ENCODE results near the gene PRKCH. TPM values are rescaled to one million over a fixed set of nuclear protein-coding genes. Genes with fewer than 3 reads are reported as not detected.

Gene PRKCH
- total RNA-seq, 1 donor from 2014 or later: 0.30 TPM

DNA sequence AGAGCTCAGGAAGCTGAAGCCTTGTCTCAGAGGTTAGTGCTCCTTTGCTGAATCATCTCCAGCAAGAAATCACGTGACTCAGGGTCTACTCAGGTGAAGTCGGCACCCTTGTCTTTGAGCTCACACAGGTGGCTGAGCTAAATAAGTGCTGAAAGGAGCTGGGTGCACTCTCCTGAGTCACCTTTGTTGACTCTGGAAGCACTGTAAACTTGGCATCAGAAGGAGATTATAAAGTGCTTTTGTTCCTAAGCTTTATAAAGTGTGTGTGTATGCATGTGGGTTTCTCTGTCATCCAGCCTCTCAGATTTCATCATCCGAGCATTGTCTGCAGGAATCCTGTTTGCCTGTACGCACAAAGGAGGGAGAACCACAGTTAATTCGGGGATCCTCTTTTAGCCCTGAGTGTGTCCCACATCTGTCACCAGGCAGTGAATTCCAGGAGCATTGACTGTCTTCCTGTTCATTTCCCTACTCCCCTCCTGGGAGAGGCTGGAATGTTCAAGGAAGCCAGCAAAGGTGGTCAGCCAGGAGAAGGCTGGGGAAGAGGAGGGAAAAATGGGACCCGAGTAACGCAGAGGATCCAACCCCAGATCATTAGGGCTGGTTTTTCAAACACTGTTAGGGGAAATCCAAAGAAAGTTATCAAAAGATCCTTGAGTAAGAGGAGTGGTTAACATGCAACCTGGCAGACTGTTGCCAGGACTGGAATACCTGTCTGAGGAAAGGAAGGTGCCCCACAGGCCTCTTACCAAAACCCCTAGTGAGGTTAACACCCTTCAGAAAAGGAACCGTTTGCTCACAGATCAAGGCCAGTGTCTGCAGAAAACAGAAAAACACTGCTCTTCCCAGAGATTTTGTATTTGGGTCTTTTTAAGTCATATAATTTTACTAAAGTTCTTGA lies 216.4 kb downstream of the PRKCH start:
- no peak overlapping the region for H3K4me3 Mint-ChIP-seq
- TF ChIP-seq CTCF (conservative IDR thresholded peaks at IDR 0.05): no peak
- DNase-seq (ENCODE audit: low read depth, low spot score): no peak
- H3K27ac Mint-ChIP-seq (ENCODE audit: unreplicated experiment): no peak overlapping the region
- peaks cover 12% of the 10 kb centered on the region for H3K27me3 Mint-ChIP-seq (ENCODE audit: low read depth)
- H3K9me3 Mint-ChIP-seq: no peaks in the 10 kb centered on the region
- H3K4me1 Mint-ChIP-seq: peaks cover 21% of the 10 kb centered on the region
- H3K36me3 Mint-ChIP-seq (ENCODE audit: low read depth): no peaks in the 10 kb centered on the region

GRCh38 chr14:61538464-61539022 lies 217.2 kb downstream of the PRKCH start:
- no peaks in the 10 kb centered on the region for H3K36me3 Mint-ChIP-seq (ENCODE audit: low read depth)
- no peak overlapping the region for H3K4me3 Mint-ChIP-seq
- H3K27ac Mint-ChIP-seq (ENCODE audit: unreplicated experiment): no peak overlapping the region
- peaks cover 21% of the 10 kb centered on the region for H3K4me1 Mint-ChIP-seq
- peaks cover 12% of the 10 kb centered on the region for H3K27me3 Mint-ChIP-seq (ENCODE audit: low read depth)
- TF ChIP-seq CTCF (conservative IDR thresholded peaks at IDR 0.05): no peak
- DNase-seq (ENCODE audit: low read depth, low spot score): no peak
- H3K9me3 Mint-ChIP-seq: no peaks in the 10 kb centered on the region

GRCh38 chr14:61539631-61540030 lies 218.3 kb downstream of the PRKCH start:
- peaks cover 12% of the 10 kb centered on the region for H3K27me3 Mint-ChIP-seq (ENCODE audit: low read depth)
- no peaks in the 10 kb centered on the region for H3K36me3 Mint-ChIP-seq (ENCODE audit: low read depth)
- DNase-seq (ENCODE audit: low read depth, low spot score): no peak
- H3K4me1 Mint-ChIP-seq: peaks cover 21% of the 10 kb centered on the region
- H3K27ac Mint-ChIP-seq (ENCODE audit: unreplicated experiment): no peak overlapping the region
- no peak overlapping the region for H3K4me3 Mint-ChIP-seq
- no peak for TF ChIP-seq CTCF (conservative IDR thresholded peaks at IDR 0.05)
- no peaks in the 10 kb centered on the region for H3K9me3 Mint-ChIP-seq

- Mint-ChIP-seq H3K4me3 (no peak overlapping the region), H3K9me3 (no peaks in the 10 kb centered on the region), H3K4me1 (peaks cover 19% of the 10 kb centered on the region), H3K27me3 (ENCODE audit: low read depth) (peaks cover 12% of the 10 kb centered on the region), H3K27ac (ENCODE audit: unreplicated experiment) (no peak overlapping the region), H3K36me3 (ENCODE audit: low read depth) (no peaks in the 10 kb centered on the region)
- DNase-seq (ENCODE audit: low read depth, low spot score): no peak
- TF ChIP-seq CTCF (conservative IDR thresholded peaks at IDR 0.05): no peak
Observed at GRCh38 chr14:61540931-61541330, 219.6 kb downstream of the PRKCH start.

DNA sequence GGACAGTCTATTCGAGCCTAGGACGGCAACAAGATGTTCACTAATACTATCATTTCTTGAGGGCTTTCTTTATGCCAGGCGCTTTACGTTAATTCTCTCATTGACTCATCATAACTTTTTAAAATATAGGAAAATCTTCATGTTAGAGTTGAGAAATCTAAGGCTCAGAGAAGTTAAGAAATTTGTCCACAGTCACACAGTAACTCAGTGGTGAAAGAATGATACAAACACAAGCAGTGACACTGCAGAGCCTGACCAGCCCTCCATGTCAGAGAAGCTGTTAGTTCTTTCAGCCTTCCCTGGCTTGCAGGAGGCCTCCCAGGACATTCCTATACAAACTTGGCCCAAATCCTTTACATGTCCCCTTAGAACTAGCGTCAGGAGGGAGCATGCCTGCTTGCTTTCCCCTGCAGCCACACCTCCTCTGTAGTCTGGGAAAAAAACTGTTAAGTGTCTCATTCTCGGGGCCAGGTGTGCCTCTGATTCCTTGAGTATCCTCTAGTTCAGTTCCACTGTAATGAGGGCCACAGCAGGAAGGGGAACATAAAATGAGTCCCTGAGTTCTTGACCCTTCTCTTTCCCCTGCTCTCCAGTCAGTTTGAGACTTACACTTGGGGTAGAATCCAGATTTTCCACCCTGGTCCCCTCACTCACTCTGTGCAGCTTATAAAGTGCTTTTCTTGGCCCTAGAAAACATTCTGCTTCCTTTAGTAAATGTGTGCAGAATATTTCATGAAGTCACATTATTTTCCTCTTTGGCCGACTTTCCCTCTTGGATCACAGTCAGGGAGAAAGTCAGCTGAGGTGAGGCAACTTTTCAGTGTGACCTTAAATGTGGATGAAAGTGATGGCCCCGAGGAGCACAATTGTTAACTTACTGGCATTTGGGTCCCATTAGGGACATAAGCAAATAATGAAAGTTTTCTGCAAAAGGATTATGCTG lies 221.7 kb downstream of the PRKCH start:
- H3K27me3 Mint-ChIP-seq (ENCODE audit: low read depth): peaks cover 12% of the 10 kb centered on the region
- no peak overlapping the region for H3K4me3 Mint-ChIP-seq
- no peak for TF ChIP-seq CTCF (conservative IDR thresholded peaks at IDR 0.05)
- H3K9me3 Mint-ChIP-seq: no peaks in the 10 kb centered on the region
- peaks cover 11% of the 10 kb centered on the region for H3K4me1 Mint-ChIP-seq
- no peaks in the 10 kb centered on the region for H3K36me3 Mint-ChIP-seq (ENCODE audit: low read depth)
- no peak overlapping the region for H3K27ac Mint-ChIP-seq (ENCODE audit: unreplicated experiment)
- no peak for DNase-seq (ENCODE audit: low read depth, low spot score)
